Suprapubic skin (tissue), 4 donors: ENCODE measurements around the gene PIWIL4. TPM values are rescaled to one million over a fixed set of nuclear protein-coding genes. Genes with fewer than 3 reads are reported as not detected.
A peak's percentile ranks its signal among the peaks of the same experiment; 100 is the strongest.

Experiments
- DNase-seq, 2 donors: peaks; one replicate each; pipeline ENCODE4 v3.0.0-alpha.2; 2019; ENCODE audit warnings: low spot score in 2 of 2
- H3K27ac ChIP-seq: fragments of 200-600 bp; sonication (generic); one replicate; pipeline ENCODE4 v1.5.1; 2019
- H3K27me3 ChIP-seq: fragments of 200-600 bp; sonication (generic); one replicate; pipeline ENCODE4 v1.5.1; 2019
- H3K36me3 ChIP-seq: fragments of 200-600 bp; sonication (generic); one replicate; pipeline ENCODE4 v1.5.1; 2019
- H3K4me1 ChIP-seq: fragments of 200-600 bp; sonication (generic); one replicate; pipeline ENCODE4 v1.5.1; 2019
- H3K4me3 ChIP-seq: fragments of 200-600 bp; sonication (generic); one replicate; pipeline ENCODE4 v1.5.1; 2019; ENCODE audit warnings: mild to moderate bottlenecking
- H3K9me3 ChIP-seq: fragments of 200-600 bp; sonication (generic); one replicate; pipeline ENCODE4 v1.5.1; 2019
- CTCF ChIP-seq, 2 donors: fragments of 200-600 bp in 1 of 2; fragments of 450-650 bp in 1 of 2; sonication (generic) in 1 of 2; IDR thresholded peaks; one replicate each; pipeline ENCODE4 v1.5.1; 2016 to 2019; ENCODE audit warnings: antibody characterized with exemption in 2 of 2, mild to moderate bottlenecking in 1 of 2, moderate library complexity in 1 of 2
- EP300 ChIP-seq: sonication (generic); formaldehyde crosslinking; IDR thresholded peaks from one replicate; pipeline ENCODE4 v1.6.1; 2017; ENCODE audit warnings: antibody characterized with exemption
- POLR2A ChIP-seq, 2 donors: fragments of 450-650 bp; IDR thresholded peaks; one replicate each; pipeline ENCODE4 v1.6.1; 2017; ENCODE audit warnings: antibody characterized with exemption in 2 of 2, mild to moderate bottlenecking in 2 of 2, moderate library complexity in 2 of 2
- POLR2AphosphoS5 ChIP-seq, 3 donors: sonication (generic); formaldehyde crosslinking; IDR thresholded peaks; one replicate each; pipeline ENCODE4 v1.6.1; 2017; ENCODE audit warnings: antibody characterized with exemption in 3 of 3
- WGBS: methylation state at CpG from one replicate; pipeline ENCODE4 v1.1.5; 2018; 5-methylcytosine and 5-hydroxymethylcytosine counted together
- total RNA-seq, 4 donors: library from RNA; depleted of rRNA; stranded (reverse); fragments of >200 nt; gene quantifications; one replicate each; pipeline ENCODE4 v1.1.0, GENCODE V29; 2016

Gene PIWIL4
- total RNA-seq, 4 donors from 2014 or later: 0.91 to 2.5 (median 1.8) TPM

DNA sequence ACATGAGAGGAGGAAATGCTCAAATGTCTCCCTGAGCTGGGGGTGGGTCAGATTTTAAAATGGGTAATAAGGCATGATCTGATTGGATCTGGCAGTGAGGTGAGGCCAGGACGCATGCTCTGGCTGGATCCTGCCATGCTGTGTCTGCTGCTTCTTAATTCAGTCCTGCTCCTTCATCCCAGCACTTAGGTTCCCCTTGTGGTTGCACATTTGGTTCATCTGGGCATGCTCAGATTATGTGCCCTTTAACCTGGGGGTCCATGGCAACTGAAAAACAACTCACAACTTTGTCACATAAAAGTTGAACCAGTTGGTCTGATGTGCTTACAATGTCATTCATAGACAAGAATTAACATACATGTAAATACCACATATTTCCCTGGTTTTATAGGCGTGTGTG, 67.9 kb downstream of the PIWIL4 start:
- H3K4me1 ChIP-seq: peaks cover 16% of the 10 kb centered on the region
- H3K9me3 ChIP-seq: no peaks in the 10 kb centered on the region
- H3K36me3 ChIP-seq: no peaks in the 10 kb centered on the region
- TF ChIP-seq CTCF (IDR thresholded peaks at IDR 0.05): no peak
- TF ChIP-seq POLR2AphosphoS5 (IDR thresholded peaks at IDR 0.05): no peak
- no peak for TF ChIP-seq EP300
- no peak for TF ChIP-seq POLR2A (IDR thresholded peaks at IDR 0.05)
- 78% methylated on average over 2 of the region's 2 CpGs for WGBS
- no peak overlapping the region for H3K4me3 ChIP-seq
- H3K27ac ChIP-seq: no peak overlapping the region
- no peak for DNase-seq
- H3K27me3 ChIP-seq: no peaks in the 10 kb centered on the region

- H3K9me3 ChIP-seq: no peaks in the 10 kb centered on the region
- H3K4me1 ChIP-seq: peaks cover 16% of the 10 kb centered on the region
- TF ChIP-seq POLR2AphosphoS5 (IDR thresholded peaks at IDR 0.05) (no peak), EP300 (no peak), POLR2A (IDR thresholded peaks at IDR 0.05) (no peak), CTCF (IDR thresholded peaks at IDR 0.05) (no peak)
- H3K27ac ChIP-seq: no peak overlapping the region
- no peaks in the 10 kb centered on the region for H3K36me3 ChIP-seq
- DNase-seq: no peak
- H3K27me3 ChIP-seq: no peaks in the 10 kb centered on the region
- WGBS: 73% methylated on average over 2 of the region's 2 CpGs
- no peak overlapping the region for H3K4me3 ChIP-seq
These were observed 69.3 kb downstream of the PIWIL4 start for GRCh38 chr11:94636388-94636949.

DNA sequence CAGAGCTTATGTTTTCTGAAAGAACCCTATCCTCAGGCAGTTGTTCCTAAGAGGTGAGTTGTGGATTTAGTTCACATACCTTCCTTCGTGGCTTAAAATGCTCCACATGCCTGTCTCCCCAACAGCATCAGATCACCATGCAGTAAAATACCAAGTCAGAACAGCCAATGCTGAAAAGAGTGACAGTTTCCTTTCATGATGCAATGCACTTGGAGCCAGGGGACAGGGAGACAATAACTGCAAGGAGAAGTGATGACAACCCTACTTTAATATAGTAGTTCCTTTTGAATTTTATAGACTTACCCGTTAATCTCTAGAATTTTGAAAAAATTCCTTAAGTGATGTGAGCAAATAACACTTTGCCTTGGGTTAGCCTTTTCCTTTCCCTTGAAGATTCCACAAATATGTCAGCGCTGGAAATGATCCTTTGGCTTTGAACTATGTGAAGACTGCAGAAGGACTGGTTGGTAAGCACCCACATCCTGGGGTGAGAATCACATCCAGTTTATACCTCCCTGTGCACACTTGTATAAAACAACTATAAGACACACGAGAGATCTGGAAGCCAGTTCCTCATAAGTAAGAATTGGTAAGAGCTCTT, 71.2 kb downstream of the PIWIL4 start:
- no peak for DNase-seq
- Histone ChIP-seq H3K27me3 (no peaks in the 10 kb centered on the region), H3K27ac (peak overlapping the region; percentile 56), H3K36me3 (no peaks in the 10 kb centered on the region), H3K9me3 (no peaks in the 10 kb centered on the region), H3K4me3 (no peak overlapping the region), H3K4me1 (peaks cover 16% of the 10 kb centered on the region)
- WGBS: 64% methylated on average over 4 of the region's 4 CpGs
- TF ChIP-seq CTCF (IDR thresholded peaks at IDR 0.05) (no peak), EP300 (no peak), POLR2A (IDR thresholded peaks at IDR 0.05) (no peak), POLR2AphosphoS5 (IDR thresholded peaks at IDR 0.05) (no peak)

- H3K27ac ChIP-seq: peak overlapping the region; percentile 56
- TF ChIP-seq POLR2AphosphoS5 (IDR thresholded peaks at IDR 0.05): no peak
- TF ChIP-seq POLR2A (IDR thresholded peaks at IDR 0.05): no peak
- no peak for TF ChIP-seq CTCF (IDR thresholded peaks at IDR 0.05)
- TF ChIP-seq EP300: no peak
- H3K27me3 ChIP-seq: no peaks in the 10 kb centered on the region
- no peak overlapping the region for H3K4me3 ChIP-seq
- no peaks in the 10 kb centered on the region for H3K9me3 ChIP-seq
- WGBS: 40% methylated on average over 4 of the region's 4 CpGs
- no peak for DNase-seq
- no peaks in the 10 kb centered on the region for H3K36me3 ChIP-seq
- H3K4me1 ChIP-seq: peaks cover 16% of the 10 kb centered on the region
These were observed 71.8 kb downstream of the PIWIL4 start for GRCh38 chr11:94638902-94639373.

- Histone ChIP-seq H3K27ac (no peak overlapping the region), H3K9me3 (no peaks in the 10 kb centered on the region), H3K4me1 (peaks cover 16% of the 10 kb centered on the region), H3K4me3 (no peak overlapping the region), H3K27me3 (no peaks in the 10 kb centered on the region), H3K36me3 (no peaks in the 10 kb centered on the region)
- TF ChIP-seq POLR2AphosphoS5 (IDR thresholded peaks at IDR 0.05) (no peak), EP300 (no peak)
- no peak for DNase-seq
- WGBS: 87% methylated on average over 13 of the region's 13 CpGs
These were observed 72.9 kb downstream of the PIWIL4 start for GRCh38 chr11:94639901-94640721.
